ENCODE measurements around the gene ZNF232.
"Not testable (repeated sequence)": the region's sequence is repeated elsewhere in the genome, so short reads cannot be mapped to it uniquely, and the experiment has no call there.

The ZNF232 gene

GRCh38 chr17:5111402-5112204, at the start of gene ZNF232:
ZNF232 (minus strand) TSS chr17:5111878; CDS start chr17:5111822, 56 bp downstream.
- DNase-seq (ENCODE audit: extremely low read depth in 1 of 2, low read depth in 1 of 2): peak; percentile 89 to 92

DNA sequence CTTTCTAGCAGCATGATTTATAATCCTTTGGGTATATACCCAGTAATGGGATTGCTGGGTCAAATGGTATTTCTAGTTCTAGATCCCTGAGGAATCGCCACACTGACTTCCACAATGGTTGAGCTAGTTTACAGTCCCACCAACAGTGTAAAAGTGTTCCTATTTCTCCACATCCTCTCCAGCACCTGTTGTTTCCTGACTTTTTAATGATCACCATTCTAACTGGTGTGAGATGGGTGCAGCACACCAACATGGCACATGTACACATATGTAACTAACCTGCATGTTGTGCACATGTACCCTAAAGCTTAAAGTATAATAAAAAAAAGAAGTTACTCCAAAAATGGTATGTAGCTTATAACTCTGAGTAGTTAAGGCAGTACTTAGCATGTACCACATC, 49.0 kb upstream of the ZNF232 start:
- DNase-seq (ENCODE audit: extremely low read depth in 1 of 2, low read depth in 1 of 2): not testable (repeated sequence)

GRCh38 chr17:5146122-5146521, 34.4 kb upstream of the ZNF232 start:
- not testable (repeated sequence) for DNase-seq (ENCODE audit: extremely low read depth in 1 of 2, low read depth in 1 of 2)

GRCh38 chr17:5142877-5143276, 31.2 kb upstream of the ZNF232 start:
- not testable (repeated sequence) for DNase-seq (ENCODE audit: extremely low read depth in 1 of 2, low read depth in 1 of 2)

- DNase-seq (ENCODE audit: extremely low read depth in 1 of 2, low read depth in 1 of 2): no peak
Measured at GRCh38 chr17:5139458-5139732, 27.7 kb upstream of the ZNF232 start.

DNA sequence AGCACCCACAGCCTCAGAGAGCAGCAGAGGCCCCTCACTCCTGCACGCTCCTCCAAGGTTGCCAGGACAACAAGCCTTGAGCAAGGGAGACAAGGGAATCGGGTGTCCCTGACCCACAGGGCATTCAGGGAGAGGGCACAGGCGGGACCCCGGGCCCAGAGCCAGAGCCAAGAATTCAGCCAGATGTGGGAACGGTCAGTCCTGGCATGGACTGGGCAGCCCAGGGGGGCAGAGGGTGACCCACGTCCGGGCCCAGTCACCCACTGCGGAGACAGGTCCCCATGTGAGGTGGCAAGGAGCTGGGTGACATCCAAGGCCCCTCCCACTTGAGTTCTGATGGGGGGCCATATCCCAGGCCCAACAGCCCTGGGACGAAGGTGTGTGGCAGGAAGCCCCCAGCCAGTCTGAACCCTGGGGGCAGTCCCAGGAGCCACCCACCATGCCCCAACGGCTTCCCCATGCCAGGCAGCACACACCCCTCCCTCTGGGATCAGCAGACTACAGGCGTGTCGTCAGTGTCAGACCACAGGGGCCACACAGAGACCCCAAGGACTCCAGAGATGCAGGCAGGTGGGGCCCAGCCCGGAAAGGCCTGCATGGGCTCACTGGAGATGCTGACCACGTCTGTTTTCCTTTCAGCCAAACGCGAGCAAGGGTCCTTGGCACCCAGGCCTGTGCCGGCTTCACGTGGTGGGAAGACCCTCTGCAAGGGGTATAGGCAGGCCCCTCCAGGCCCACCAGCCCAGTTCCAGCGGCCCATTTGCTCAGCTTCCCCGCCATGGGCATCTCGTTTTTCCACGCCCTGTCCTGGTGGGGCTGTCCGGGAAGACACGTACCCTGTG, 27.2 kb upstream of the ZNF232 start:
- DNase-seq (ENCODE audit: extremely low read depth in 1 of 2, low read depth in 1 of 2): no peak

- not testable (repeated sequence) for DNase-seq (ENCODE audit: extremely low read depth in 1 of 2, low read depth in 1 of 2)
Measured at GRCh38 chr17:5138198-5138544, 26.5 kb upstream of the ZNF232 start.

- not testable (repeated sequence) for DNase-seq (ENCODE audit: extremely low read depth in 1 of 2, low read depth in 1 of 2)
Measured at GRCh38 chr17:5137511-5138197, 26.0 kb upstream of the ZNF232 start.

- not testable (repeated sequence) for DNase-seq (ENCODE audit: extremely low read depth in 1 of 2, low read depth in 1 of 2)
Measured at GRCh38 chr17:5136580-5137412, 25.1 kb upstream of the ZNF232 start.

DNA sequence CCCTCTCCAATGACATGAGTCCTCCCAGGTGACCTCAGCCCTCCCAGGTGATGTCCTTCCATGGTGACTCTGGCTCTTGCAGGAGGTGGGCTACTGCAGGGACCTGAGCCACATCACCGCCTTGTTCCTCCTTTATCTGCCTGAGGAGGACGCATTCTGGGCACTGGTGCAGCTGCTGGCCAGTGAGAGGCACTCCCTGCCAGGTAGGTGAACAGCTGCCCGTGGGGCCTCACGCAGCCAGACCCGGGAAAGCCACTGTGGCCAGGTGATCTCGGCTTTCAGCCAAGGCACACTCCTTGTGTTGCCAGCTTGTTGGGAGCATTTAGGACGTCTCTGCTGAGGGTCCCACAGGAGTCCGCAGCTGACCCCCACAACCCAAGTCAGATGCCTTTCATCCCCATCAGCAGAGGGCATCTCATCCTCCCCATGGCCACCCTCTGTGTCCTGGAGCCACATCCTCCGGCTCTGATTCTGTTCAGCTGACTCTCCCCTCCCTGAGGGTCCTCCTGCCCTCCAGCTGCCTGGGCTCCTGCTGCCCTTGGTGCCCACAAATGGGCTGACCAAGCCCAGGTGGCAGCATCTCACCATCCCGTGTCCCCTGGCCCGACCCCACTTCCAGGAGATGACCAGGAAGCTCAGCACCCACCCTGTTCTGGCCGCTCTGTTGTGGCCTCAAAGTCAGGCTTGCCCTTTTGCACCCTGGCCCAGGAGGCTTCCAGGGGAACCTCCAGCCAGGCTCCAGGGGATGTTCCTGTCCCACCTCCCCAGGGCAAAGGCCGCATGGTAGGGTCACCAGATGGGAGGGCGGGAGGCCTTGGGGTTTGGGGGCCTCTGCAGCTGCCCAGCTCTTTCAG, 24.3 kb upstream of the ZNF232 start:
- DNase-seq (ENCODE audit: extremely low read depth in 1 of 2, low read depth in 1 of 2): no peak

DNA sequence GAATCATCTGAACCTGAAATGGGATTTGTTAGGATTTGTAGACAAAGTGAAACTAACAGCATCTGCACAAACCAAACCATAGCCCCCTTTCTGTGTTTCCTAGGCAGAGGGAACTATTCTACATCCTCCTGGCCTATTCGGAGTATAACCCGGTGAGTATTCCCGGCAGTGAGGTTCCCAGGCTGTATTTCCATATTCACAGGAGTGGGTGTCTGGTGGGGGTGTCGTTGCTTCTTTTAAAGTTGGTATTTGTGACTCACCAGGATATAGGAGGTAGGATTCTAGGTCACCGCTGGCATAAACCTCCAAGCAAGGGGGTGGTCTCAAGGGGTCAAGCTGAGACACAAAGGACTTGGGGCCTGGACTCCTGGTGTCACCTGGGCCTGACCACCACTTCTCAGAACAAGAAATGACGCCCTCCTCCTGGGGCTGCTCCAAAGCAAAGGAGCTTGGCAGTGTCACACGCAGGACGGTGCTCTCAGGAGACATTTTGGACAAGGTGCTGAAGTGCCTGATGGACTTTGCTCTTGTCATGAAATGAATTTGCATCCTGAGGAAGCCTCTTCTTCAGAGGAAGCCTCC, 23.5 kb upstream of the ZNF232 start:
- DNase-seq (ENCODE audit: extremely low read depth in 1 of 2, low read depth in 1 of 2): not testable (repeated sequence)

DNA sequence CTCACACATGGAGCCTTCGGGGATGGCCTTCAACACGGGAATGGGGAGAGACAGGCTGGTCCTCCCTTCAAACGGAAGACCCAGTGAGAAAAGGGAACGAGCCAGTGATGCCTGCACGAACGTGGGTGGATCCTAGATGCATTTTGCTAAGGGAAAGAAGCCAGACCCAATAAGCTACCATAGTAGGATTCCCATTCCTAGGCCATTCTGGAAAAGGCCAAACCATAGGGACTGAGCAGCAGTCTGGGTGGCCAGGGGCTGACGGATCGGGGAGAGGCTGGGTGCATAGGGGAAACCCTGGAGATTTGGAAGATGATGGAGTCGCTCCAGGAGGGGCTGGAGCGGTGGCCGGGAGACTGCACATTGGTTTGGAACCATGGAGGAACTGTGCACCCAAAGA, 22.9 kb upstream of the ZNF232 start:
- not testable (repeated sequence) for DNase-seq (ENCODE audit: extremely low read depth in 1 of 2, low read depth in 1 of 2)

GRCh38 chr17:5133961-5134360, 22.3 kb upstream of the ZNF232 start:
- not testable (repeated sequence) for DNase-seq (ENCODE audit: extremely low read depth in 1 of 2, low read depth in 1 of 2)

DNA sequence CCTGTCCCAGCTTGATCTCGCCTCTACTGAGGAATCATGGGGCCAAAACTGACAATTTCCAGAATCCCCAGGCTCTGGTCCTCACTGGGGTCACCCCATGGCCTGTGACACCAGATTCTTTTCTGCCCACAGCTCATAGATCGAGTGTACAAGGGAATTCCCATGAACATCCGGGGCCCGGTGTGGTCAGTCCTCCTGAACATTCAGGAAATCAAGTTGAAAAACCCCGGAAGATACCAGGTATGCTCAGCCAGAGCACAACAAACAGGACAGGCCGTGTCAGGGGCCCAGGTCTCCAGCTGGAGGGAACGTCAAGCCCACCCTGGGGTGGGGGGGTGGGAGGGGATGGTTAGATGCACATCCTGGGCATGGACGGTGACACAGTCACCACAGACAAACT, 21.6 kb upstream of the ZNF232 start:
- DNase-seq (ENCODE audit: extremely low read depth in 1 of 2, low read depth in 1 of 2): no peak

DNA sequence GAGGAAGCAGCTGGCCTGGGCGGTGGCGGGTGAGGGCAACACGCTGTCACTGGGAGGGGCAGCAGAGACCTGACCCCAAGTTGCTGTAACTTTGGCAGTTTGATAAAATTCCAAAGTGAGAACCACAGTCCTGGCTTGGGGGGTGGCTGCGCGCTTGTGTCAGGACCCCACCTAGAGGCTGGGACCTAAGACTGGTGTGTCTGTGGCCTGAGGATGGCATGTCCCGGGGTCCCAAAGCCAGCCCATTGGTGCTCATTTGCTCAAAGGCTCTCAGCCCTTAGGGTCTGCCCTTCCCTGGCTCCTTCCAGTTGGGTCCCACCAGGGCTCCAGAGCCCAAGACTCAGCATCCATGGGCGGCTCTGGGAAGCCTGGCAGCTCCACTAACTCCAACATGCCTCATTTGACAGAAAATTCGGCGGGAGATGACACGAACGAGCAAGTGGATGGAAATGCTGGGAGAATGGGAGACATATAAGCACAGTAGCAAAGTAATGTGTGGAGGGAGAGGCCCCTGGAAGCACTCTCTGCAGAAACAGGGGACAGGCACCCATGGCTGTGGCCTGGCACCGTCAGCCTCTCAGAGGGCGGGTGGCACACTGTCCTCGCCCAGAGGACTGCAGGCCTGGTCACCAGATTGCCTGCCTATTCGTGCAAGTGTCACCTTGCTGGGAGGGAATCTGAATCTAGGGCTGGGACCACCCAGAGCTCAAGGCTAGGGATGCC, 21.0 kb upstream of the ZNF232 start:
- not testable (repeated sequence) for DNase-seq (ENCODE audit: extremely low read depth in 1 of 2, low read depth in 1 of 2)

DNA sequence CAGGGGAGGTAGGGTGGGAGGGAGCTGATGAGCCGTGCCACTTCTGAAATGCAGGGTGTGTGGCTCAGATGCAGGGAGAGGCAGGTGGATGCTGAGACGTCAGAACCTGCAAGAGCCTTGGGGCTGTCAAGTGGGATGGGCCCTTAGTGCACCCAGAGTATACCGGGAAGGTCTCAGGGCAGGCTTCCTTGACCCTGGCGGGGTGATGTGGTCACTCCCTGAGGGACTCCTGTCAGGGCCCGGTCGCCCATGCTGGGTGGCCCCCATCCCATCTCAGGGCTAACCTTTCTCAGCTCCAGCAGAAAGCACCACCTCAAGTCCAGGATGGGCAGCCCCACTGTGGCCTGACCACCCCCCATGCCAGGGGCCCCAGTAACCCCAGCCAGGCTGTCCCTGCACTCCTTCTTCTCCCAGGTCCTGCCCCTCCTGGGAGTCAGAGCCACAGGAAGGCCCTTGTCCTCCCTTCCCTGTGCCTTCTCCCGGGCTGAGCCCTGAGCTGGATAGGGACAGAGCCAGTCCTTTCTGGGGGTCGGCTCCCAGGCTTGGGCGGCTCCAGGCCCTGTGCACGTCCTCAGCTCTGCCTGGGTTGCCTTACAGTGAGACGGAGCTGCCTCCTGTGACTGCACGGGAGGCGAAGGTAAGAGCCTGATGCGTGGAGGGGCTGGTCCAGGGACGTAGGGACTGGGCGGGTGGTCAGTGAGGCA, 20.3 kb upstream of the ZNF232 start:
- DNase-seq (ENCODE audit: extremely low read depth in 1 of 2, low read depth in 1 of 2): not testable (repeated sequence)

DNA sequence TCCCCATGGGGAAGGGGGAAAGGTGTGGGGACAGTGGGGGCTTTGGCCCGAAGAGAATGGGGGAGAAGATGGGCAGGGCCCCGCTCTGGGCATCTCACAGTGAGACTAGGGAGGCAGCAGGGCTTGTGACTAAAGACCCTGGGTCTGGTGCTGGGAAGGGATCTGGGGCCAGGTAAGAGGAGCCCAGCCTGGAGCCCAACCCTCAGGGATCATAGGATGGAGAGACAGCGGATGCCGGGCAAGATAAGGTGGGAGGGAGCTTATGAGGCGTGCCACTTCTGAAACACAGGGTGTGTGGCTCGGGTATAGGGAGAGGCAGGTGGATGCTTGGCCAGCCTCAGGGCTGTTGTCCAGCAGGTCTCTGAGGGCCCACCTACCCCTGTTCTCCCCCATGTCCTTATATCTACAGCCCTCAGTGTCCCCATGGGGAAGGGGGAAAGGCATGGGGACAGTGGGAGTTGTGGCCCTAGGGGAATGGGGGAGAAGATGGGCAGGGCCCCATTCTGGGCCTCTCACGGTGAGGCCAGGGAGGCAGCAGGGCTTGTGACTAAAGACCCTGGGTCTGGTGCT, 19.6 kb upstream of the ZNF232 start:
- DNase-seq (ENCODE audit: extremely low read depth in 1 of 2, low read depth in 1 of 2): no peak

DNA sequence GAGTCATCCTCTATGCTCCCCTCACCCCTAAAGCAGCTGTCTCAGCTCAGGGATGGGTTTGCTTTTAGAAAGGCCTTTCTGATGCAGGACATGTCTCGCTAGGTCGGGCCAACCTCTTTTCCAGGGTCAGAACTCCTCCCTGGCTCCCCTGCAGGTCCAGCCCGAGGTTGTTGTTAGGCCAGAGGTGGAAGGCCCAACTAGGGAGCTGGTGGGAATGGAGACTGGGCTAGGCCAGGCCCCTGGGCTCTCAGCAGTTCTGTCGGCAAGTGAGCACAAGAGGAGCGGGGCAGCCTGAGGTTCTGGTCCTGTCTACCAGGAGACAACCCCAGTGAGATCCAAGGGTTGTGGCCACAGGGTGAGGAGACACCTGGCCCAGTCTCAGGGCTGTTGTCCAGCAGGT, 19.0 kb upstream of the ZNF232 start:
- not testable (repeated sequence) for DNase-seq (ENCODE audit: extremely low read depth in 1 of 2, low read depth in 1 of 2)
